NT2/D1 (cell line): Measurements from ENCODE around the gene AMIGO2.

ENCODE experiments used
- DNase-seq: peaks from one replicate; pipeline ENCODE4 v3.0.0-alpha.2; 2011; ENCODE audit warnings: low read depth, low spot score
- H3K27me3 ChIP-seq: 2 replicates; pipeline ENCODE4 v1.6.0; 2011; ENCODE audit warnings: mild to moderate bottlenecking; ENCODE audit not compliant: insufficient read length, insufficient read depth
- H3K36me3 ChIP-seq: 2 replicates; pipeline ENCODE4 v1.6.1; 2011; ENCODE audit warnings: mild to moderate bottlenecking, low read length, mixed read lengths; ENCODE audit not compliant: insufficient read depth, insufficient read length
- H3K4me1 ChIP-seq: 2 replicates; pipeline ENCODE4 v1.5.1; 2011; ENCODE audit not compliant: insufficient read depth, insufficient read length
- H3K4me3 ChIP-seq: 2 replicates; pipeline ENCODE4 v1.5.1; 2011; ENCODE audit warnings: low read depth; ENCODE audit not compliant: insufficient read length
- H3K9ac ChIP-seq: 2 replicates; pipeline ENCODE4 v1.6.0; 2011; ENCODE audit warnings: low read depth; ENCODE audit not compliant: insufficient read length
- H3K9me3 ChIP-seq: 2 replicates; pipeline ENCODE4 v1.5.1; 2011; ENCODE audit warnings: mild to moderate bottlenecking, low read length; ENCODE audit not compliant: insufficient read depth
- SUZ12 ChIP-seq: IDR thresholded peaks from 2 replicates; pipeline ENCODE4 v1.6.1; 2011; ENCODE audit not compliant: insufficient read length, insufficient read depth; ENCODE audit errors: extremely low read depth
- YY1 ChIP-seq: IDR thresholded peaks from 2 replicates; pipeline ENCODE4 v1.6.1; 2011; ENCODE audit not compliant: insufficient read length, insufficient read depth
- ZNF274 ChIP-seq: IDR thresholded peaks from 2 replicates; pipeline ENCODE4 v1.6.1; 2011; ENCODE audit warnings: mild to moderate bottlenecking, low read depth, low read length

AMIGO2 gene

DNA sequence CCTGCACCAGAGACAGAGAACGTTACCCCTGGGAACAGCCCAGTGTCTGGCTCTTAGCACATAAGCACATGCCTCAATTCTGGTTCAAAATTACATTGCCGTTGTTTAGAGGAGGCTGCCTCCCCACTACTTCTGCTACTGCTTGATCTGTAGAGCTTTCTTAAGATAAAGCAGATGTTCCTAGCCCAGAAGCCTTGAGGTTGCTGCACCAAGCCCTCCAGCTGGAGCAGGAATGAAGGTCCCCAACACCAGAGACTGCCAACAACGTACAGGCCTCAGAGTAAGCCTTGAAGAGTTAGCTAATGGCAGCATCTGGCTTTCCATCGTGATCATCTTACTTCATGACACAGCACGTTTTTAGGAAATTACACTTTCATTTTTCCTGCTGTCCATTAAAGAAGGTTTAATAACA, 34.7 kb upstream of the AMIGO2 start:
- TF ChIP-seq YY1 (no peak), SUZ12 (no peak), ZNF274 (no peak)
- no peaks in the 10 kb centered on the region for H3K4me1 ChIP-seq
- DNase-seq, result no peak
- H3K4me3 ChIP-seq, result no peak overlapping the region
- H3K9ac ChIP-seq, result no peak overlapping the region
- H3K36me3 ChIP-seq, result no peaks in the 10 kb centered on the region
- H3K27me3 ChIP-seq, result no peaks in the 10 kb centered on the region
- no peaks in the 10 kb centered on the region for H3K9me3 ChIP-seq

DNA sequence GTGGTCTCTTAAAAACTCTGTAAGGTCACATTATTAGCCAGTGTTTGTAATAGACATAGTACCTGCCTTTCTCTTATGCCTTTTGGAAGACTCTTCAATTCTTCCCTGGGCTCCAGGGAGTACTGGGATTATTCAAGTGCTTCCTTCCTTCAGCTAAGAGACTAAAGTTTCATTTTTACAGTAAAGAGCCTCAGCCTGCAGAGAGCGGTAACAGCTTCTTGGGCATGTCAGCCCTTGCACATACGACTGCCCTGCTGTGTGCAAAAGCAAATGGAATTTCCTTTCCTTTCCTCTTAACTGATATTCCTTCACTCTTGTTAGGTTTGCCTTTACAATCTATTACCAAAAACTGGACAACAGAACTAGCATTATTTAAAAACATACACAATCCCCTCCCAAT, 32.9 kb upstream of the AMIGO2 start:
- no peak for TF ChIP-seq ZNF274
- no peak for TF ChIP-seq YY1
- TF ChIP-seq SUZ12, result no peak

GRCh38 chr12:47111854-47112253, 32.1 kb upstream of the AMIGO2 start:
- Histone ChIP-seq H3K4me1 (no peaks in the 10 kb centered on the region), H3K36me3 (no peaks in the 10 kb centered on the region), H3K4me3 (no peak overlapping the region), H3K9me3 (no peaks in the 10 kb centered on the region), H3K27me3 (no peaks in the 10 kb centered on the region), H3K9ac (no peak overlapping the region)
- no peak for DNase-seq
- no peak for TF ChIP-seq YY1
- TF ChIP-seq SUZ12, result no peak
- no peak for TF ChIP-seq ZNF274

More for the DNA sequence above, 32.9 kb upstream of the AMIGO2 start:
- Histone ChIP-seq H3K9ac (no peak overlapping the region), H3K36me3 (no peaks in the 10 kb centered on the region), H3K4me1 (no peaks in the 10 kb centered on the region), H3K4me3 (no peak overlapping the region), H3K9me3 (no peaks in the 10 kb centered on the region), H3K27me3 (no peaks in the 10 kb centered on the region)
- no peak for DNase-seq

- TF ChIP-seq YY1 (no peak), ZNF274 (no peak), SUZ12 (no peak)
- Histone ChIP-seq H3K4me3 (no peak overlapping the region), H3K9me3 (no peaks in the 10 kb centered on the region), H3K36me3 (no peaks in the 10 kb centered on the region), H3K27me3 (no peaks in the 10 kb centered on the region), H3K4me1 (no peaks in the 10 kb centered on the region), H3K9ac (no peak overlapping the region)
- no peak for DNase-seq
Observed at GRCh38 chr12:47111392-47111778, 31.6 kb upstream of the AMIGO2 start.

GRCh38 chr12:47110718-47111391, 31.1 kb upstream of the AMIGO2 start:
- Histone ChIP-seq H3K27me3 (no peaks in the 10 kb centered on the region), H3K9ac (no peak overlapping the region), H3K9me3 (no peaks in the 10 kb centered on the region), H3K4me3 (no peak overlapping the region), H3K36me3 (no peaks in the 10 kb centered on the region), H3K4me1 (no peaks in the 10 kb centered on the region)
- no peak for DNase-seq
- no peak for TF ChIP-seq ZNF274
- no peak for TF ChIP-seq SUZ12
- TF ChIP-seq YY1, result no peak

GRCh38 chr12:47110011-47110541, 30.3 kb upstream of the AMIGO2 start:
- TF ChIP-seq YY1 (no peak), SUZ12 (no peak), ZNF274 (no peak)
- H3K4me3 ChIP-seq, result no peak overlapping the region
- no peaks in the 10 kb centered on the region for H3K9me3 ChIP-seq
- H3K9ac ChIP-seq, result no peak overlapping the region
- H3K4me1 ChIP-seq, result no peaks in the 10 kb centered on the region
- no peaks in the 10 kb centered on the region for H3K27me3 ChIP-seq
- no peaks in the 10 kb centered on the region for H3K36me3 ChIP-seq
- no peak for DNase-seq

GRCh38 chr12:47107926-47108325, 28.2 kb upstream of the AMIGO2 start:
- H3K9ac ChIP-seq, result no peak overlapping the region
- no peak for TF ChIP-seq YY1
- no peak for TF ChIP-seq SUZ12
- no peak for DNase-seq
- no peaks in the 10 kb centered on the region for H3K9me3 ChIP-seq
- H3K27me3 ChIP-seq, result no peaks in the 10 kb centered on the region
- H3K4me3 ChIP-seq, result no peak overlapping the region
- no peaks in the 10 kb centered on the region for H3K36me3 ChIP-seq
- H3K4me1 ChIP-seq, result no peaks in the 10 kb centered on the region
